ENCODE results near the gene RTP1.

DNA sequence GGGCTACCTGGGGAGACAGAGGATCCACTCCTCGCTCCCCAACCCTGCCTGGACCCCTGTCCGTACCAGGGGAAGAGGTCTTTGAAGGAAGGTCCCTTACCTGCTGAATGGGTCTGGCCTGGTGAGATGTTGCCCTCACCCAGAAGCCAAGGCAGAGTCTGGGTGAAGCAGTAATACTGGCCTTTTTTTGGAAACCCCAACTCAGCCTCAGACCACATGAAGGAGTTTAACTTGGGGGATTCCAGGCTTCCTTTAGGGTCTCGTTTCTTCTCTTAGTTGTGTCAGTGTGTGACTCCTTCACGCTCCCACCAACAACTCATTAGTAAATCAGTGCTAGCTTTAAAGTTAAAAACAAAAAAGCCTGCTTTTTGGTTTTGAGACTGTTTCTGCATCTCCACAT, 45.6 kb downstream of the RTP1 start:
- TF ChIP-seq, protein P1, sequence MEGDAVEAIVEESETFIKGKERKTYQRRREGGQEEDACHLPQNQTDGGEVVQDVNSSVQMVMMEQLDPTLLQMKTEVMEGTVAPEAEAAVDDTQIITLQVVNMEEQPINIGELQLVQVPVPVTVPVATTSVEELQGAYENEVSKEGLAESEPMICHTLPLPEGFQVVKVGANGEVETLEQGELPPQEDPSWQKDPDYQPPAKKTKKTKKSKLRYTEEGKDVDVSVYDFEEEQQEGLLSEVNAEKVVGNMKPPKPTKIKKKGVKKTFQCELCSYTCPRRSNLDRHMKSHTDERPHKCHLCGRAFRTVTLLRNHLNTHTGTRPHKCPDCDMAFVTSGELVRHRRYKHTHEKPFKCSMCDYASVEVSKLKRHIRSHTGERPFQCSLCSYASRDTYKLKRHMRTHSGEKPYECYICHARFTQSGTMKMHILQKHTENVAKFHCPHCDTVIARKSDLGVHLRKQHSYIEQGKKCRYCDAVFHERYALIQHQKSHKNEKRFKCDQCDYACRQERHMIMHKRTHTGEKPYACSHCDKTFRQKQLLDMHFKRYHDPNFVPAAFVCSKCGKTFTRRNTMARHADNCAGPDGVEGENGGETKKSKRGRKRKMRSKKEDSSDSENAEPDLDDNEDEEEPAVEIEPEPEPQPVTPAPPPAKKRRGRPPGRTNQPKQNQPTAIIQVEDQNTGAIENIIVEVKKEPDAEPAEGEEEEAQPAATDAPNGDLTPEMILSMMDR (IDR thresholded peaks at IDR 0.05 in 4 of 5, conservative IDR thresholded peaks at IDR 0.05 in 1 of 5), result no peak
- TF ChIP-seq POLR2A (IDR thresholded peaks at IDR 0.05), result no peak

Data from gastrocnemius medialis (tissue), 4 donors.